ENCODE data around the gene TSPYL1.

GRCh38 chr6:116326996-116327395 lies 47.3 kb upstream of the TSPYL1 start:
- TF ChIP-seq CTCF (IDR thresholded peaks at IDR 0.05) (no peak), POLR2A (IDR thresholded peaks at IDR 0.05) (no peak)

Data from right lobe of liver (tissue), 4 donors.